ENCODE results near the gene RNF150. TPM values are rescaled to one million over a fixed set of nuclear protein-coding genes. Genes with fewer than 3 reads are reported as not detected.

RNF150 gene
- total RNA-seq, 1 experiment from 2014 or later: 0.15 TPM

- BruUV-seq (replicated peaks): no TSS peak
- no peak for DNase-seq
- Histone ChIP-seq H3K9me2 (ENCODE audit: insufficient read depth) (no peaks in the 10 kb centered on the region), H3K79me2 (ENCODE audit: low read depth) (no peaks in the 10 kb centered on the region), H3F3A (ENCODE audit: insufficient read depth, low read depth) (no peaks in the 10 kb centered on the region), H3K4me2 (no peak overlapping the region), H3K36me3 (ENCODE audit: low read depth) (no peaks in the 10 kb centered on the region), H3K9me3 (ENCODE audit: insufficient read depth, low read depth) (no peaks in the 10 kb centered on the region), H3K4me1 (replicated peaks; ENCODE audit: insufficient read depth) (no peaks in the 10 kb centered on the region), H2AFZ (no peak overlapping the region), H4K20me1 (ENCODE audit: insufficient read depth) (no peaks in the 10 kb centered on the region), H3K4me3 (no peak overlapping the region), H3K27me3 (ENCODE audit: insufficient read depth, low read depth) (no peaks in the 10 kb centered on the region), H3K27ac (no peak overlapping the region)
- TF ChIP-seq EZH2 (IDR thresholded peaks at IDR 0.05; ENCODE audit: low read depth) (no peak), CTCF (conservative IDR thresholded peaks at IDR 0.05) (no peak)
- CTCF ChIA-PET: no interaction called here
- POLR2A ChIA-PET (ENCODE audit: unreplicated experiment): no interaction called here
- intact Hi-C loops (cut with micrococcal nuclease; ENCODE audit: unreplicated experiment): no loop called here
Observed at GRCh38 chr4:141006242-141006802, 126.9 kb downstream of the RNF150 start.

- no peaks in the 10 kb centered on the region for H3K27me3 ChIP-seq (ENCODE audit: insufficient read depth, low read depth)
- intact Hi-C loops (cut with micrococcal nuclease; ENCODE audit: unreplicated experiment): no loop called here
- H3K4me2 ChIP-seq: no peak overlapping the region
- ChIA-PET POLR2A (ENCODE audit: unreplicated experiment) (no interaction called here), CTCF (no interaction called here)
- BruUV-seq (replicated peaks): no TSS peak
- no peak overlapping the region for H3K4me3 ChIP-seq
- no peaks in the 10 kb centered on the region for H3K79me2 ChIP-seq (ENCODE audit: low read depth)
- H3K36me3 ChIP-seq (ENCODE audit: low read depth): no peaks in the 10 kb centered on the region
- H3F3A ChIP-seq (ENCODE audit: insufficient read depth, low read depth): no peaks in the 10 kb centered on the region
- H3K4me1 ChIP-seq (replicated peaks; ENCODE audit: insufficient read depth): no peaks in the 10 kb centered on the region
- no peaks in the 10 kb centered on the region for H3K9me2 ChIP-seq (ENCODE audit: insufficient read depth)
- H4K20me1 ChIP-seq (ENCODE audit: insufficient read depth): no peaks in the 10 kb centered on the region
- no peak for DNase-seq
- no peak overlapping the region for H2AFZ ChIP-seq
- no peak for TF ChIP-seq CTCF (conservative IDR thresholded peaks at IDR 0.05)
- no peak for TF ChIP-seq EZH2 (IDR thresholded peaks at IDR 0.05; ENCODE audit: low read depth)
- H3K27ac ChIP-seq: no peak overlapping the region
- no peaks in the 10 kb centered on the region for H3K9me3 ChIP-seq (ENCODE audit: insufficient read depth, low read depth)
Observed at GRCh38 chr4:141004823-141005222, 128.4 kb downstream of the RNF150 start.

- Histone ChIP-seq H2AFZ (no peak overlapping the region), H3K4me3 (no peak overlapping the region), H3K36me3 (ENCODE audit: low read depth) (no peaks in the 10 kb centered on the region), H4K20me1 (ENCODE audit: insufficient read depth) (no peaks in the 10 kb centered on the region), H3K27me3 (ENCODE audit: insufficient read depth, low read depth) (no peaks in the 10 kb centered on the region), H3K9me3 (ENCODE audit: insufficient read depth, low read depth) (no peaks in the 10 kb centered on the region), H3K79me2 (ENCODE audit: low read depth) (no peaks in the 10 kb centered on the region), H3K9me2 (ENCODE audit: insufficient read depth) (no peaks in the 10 kb centered on the region), H3K27ac (no peak overlapping the region), H3F3A (ENCODE audit: insufficient read depth, low read depth) (no peaks in the 10 kb centered on the region), H3K4me1 (replicated peaks; ENCODE audit: insufficient read depth) (no peaks in the 10 kb centered on the region), H3K4me2 (no peak overlapping the region)
- intact Hi-C loops (cut with micrococcal nuclease; ENCODE audit: unreplicated experiment): no loop called here
- ChIA-PET POLR2A (ENCODE audit: unreplicated experiment) (no interaction called here), CTCF (no interaction called here)
- no peak for DNase-seq
- BruUV-seq (replicated peaks): no TSS peak
- TF ChIP-seq CTCF (conservative IDR thresholded peaks at IDR 0.05) (no peak), EZH2 (IDR thresholded peaks at IDR 0.05; ENCODE audit: low read depth) (no peak)
Observed at GRCh38 chr4:141003193-141003592, 130.1 kb downstream of the RNF150 start.

Data from PC-9 (cell line).